IMR-90 (cell line): ENCODE data around the gene PGD. TPM values are rescaled to one million over a fixed set of nuclear protein-coding genes. Genes with fewer than 3 reads are reported as not detected.

ENCODE experiments used
- ATAC-seq: fragments of 200-7000 bp; cut with Tn5 transposase; 2 replicates; pipeline ENCODE4 v1.9.1; 2020; ENCODE audit warnings: low read depth, mild to moderate bottlenecking, moderate library complexity
- BruUV-seq: library from RNA; stranded (reverse); fragments of 400-500 nt; replicated peaks from 2 replicates; lab custom pipeline; 2021; lab: Mats Ljungman, UMichigan
- CTCF ChIA-PET: fragments of 300-600 bp; formaldehyde crosslinking; extraction: SDS; loops from one replicate; lab custom pipeline; 2021; ENCODE audit warnings: antibody characterized with exemption; lab: Yijun Ruan, JAX
- POLR2A ChIA-PET: fragments of 300-600 bp; sonication (Branson Sonifier 250); formaldehyde crosslinking; loops from one replicate; lab custom pipeline; 2022; ENCODE audit warnings: antibody characterized with exemption; ENCODE audit not compliant: unreplicated experiment; lab: Charles Lee
- DNase-seq: peaks from one replicate; pipeline ENCODE4 v3.0.0; 2013
- H2AFZ ChIP-seq: replicated peaks from 2 replicates; pipeline ENCODE3; 2013; ENCODE audit warnings: low read length, mild to moderate bottlenecking; ENCODE audit not compliant: poor library complexity
- H2AK5ac ChIP-seq: 2 replicates; pipeline ENCODE4 v1.6.1; 2013; ENCODE audit warnings: low read depth, low read length, inconsistent platforms
- H2AK9ac ChIP-seq: replicated peaks from 2 replicates; pipeline ENCODE3; 2013; ENCODE audit warnings: mild to moderate bottlenecking, low read depth, low read length, moderate library complexity; ENCODE audit not compliant: poor library complexity
- H2BK120ac ChIP-seq: 2 replicates; pipeline ENCODE4 v1.6.1; 2013; ENCODE audit warnings: low read depth, low read length, inconsistent platforms
- H2BK15ac ChIP-seq: 3 replicates; pipeline ENCODE4 v1.6.1; 2013; ENCODE audit warnings: low read depth, low read length, inconsistent platforms
- H2BK20ac ChIP-seq: 2 replicates; pipeline ENCODE4 v1.6.1; 2013; ENCODE audit warnings: low read depth, mild to moderate bottlenecking, inconsistent platforms, low read length, moderate library complexity
- H2BK5ac ChIP-seq: 2 replicates; pipeline ENCODE4 v1.6.1; 2013; ENCODE audit warnings: mild to moderate bottlenecking, low read depth, low read length, inconsistent platforms; ENCODE audit not compliant: poor library complexity, severe bottlenecking
- H3K14ac ChIP-seq: replicated peaks from 2 replicates; pipeline ENCODE4 v1.6.1; 2013; ENCODE audit warnings: low read depth, low read length, inconsistent platforms
- H3K18ac ChIP-seq: 2 replicates; pipeline ENCODE4 v1.6.1; 2013; ENCODE audit warnings: low read depth, low read length, control low read depth
- H3K23ac ChIP-seq: 2 replicates; pipeline ENCODE4 v1.6.1; 2013; ENCODE audit warnings: low read depth, low read length, inconsistent platforms
- H3K27ac ChIP-seq: 2 replicates; pipeline ENCODE4 v1.5.1; 2013; ENCODE audit warnings: mild to moderate bottlenecking, control low read depth, low read length; ENCODE audit not compliant: insufficient read depth
- H3K27me3 ChIP-seq: 2 replicates; pipeline ENCODE4 v1.6.1; 2013; ENCODE audit warnings: low read length; ENCODE audit not compliant: control insufficient read depth, insufficient read depth
- H3K36me3 ChIP-seq: 2 replicates; pipeline ENCODE4 v1.6.1; 2013; ENCODE audit warnings: low read length, mixed read lengths; ENCODE audit not compliant: control insufficient read depth, insufficient read depth
- H3K4ac ChIP-seq: 2 replicates; pipeline ENCODE4 v1.6.1; 2013; ENCODE audit warnings: low read depth, low read length, inconsistent platforms
- H3K4me1 ChIP-seq: 2 replicates; pipeline ENCODE4 v1.6.1; 2013; ENCODE audit warnings: low read length, mixed read lengths; ENCODE audit not compliant: control insufficient read depth, insufficient read depth
- H3K4me2 ChIP-seq: 2 replicates; pipeline ENCODE4 v1.6.1; 2013; ENCODE audit warnings: low read depth, mild to moderate bottlenecking, control low read depth, low read length, moderate library complexity
- H3K4me3 ChIP-seq: 2 replicates; pipeline ENCODE4 v1.5.1; 2013; ENCODE audit warnings: low read depth, mild to moderate bottlenecking, control low read depth, low read length, moderate library complexity; ENCODE audit not compliant: insufficient read depth
- H3K56ac ChIP-seq: 2 replicates; pipeline ENCODE4 v1.6.1; 2013; ENCODE audit warnings: low read length, inconsistent platforms; ENCODE audit not compliant: insufficient read depth; ENCODE audit errors: extremely low read depth
- H3K79me1 ChIP-seq, 2 experiments: 2 replicates each; pipeline ENCODE4 v1.6.1; 2013; ENCODE audit warnings: low read length in 2 of 2, inconsistent platforms in 1 of 2, low read depth in 1 of 2
- H3K9ac ChIP-seq: 2 replicates; pipeline ENCODE4 v1.6.1; 2013; ENCODE audit warnings: low read depth, low read length, control low read depth
- H3K9me1 ChIP-seq: 2 replicates; pipeline ENCODE4 v1.6.1; 2013; ENCODE audit warnings: low read length, inconsistent platforms; ENCODE audit not compliant: insufficient read depth
- H3K9me3 ChIP-seq: 2 replicates; pipeline ENCODE4 v1.6.1; 2013; ENCODE audit warnings: low read length; ENCODE audit not compliant: control insufficient read depth, insufficient read depth
- H4K20me1 ChIP-seq: 2 replicates; pipeline ENCODE4 v1.6.1; 2013; ENCODE audit warnings: low read length, inconsistent platforms; ENCODE audit not compliant: insufficient read depth
- H4K5ac ChIP-seq: 2 replicates; pipeline ENCODE4 v1.6.1; 2013; ENCODE audit warnings: mild to moderate bottlenecking, low read depth, low read length, control low read depth
- H4K8ac ChIP-seq, 2 experiments: 2 replicates each; pipeline ENCODE4 v1.6.1; 2013; ENCODE audit warnings: low read depth in 2 of 2, low read length in 2 of 2, control low read depth in 1 of 2, inconsistent platforms in 1 of 2
- H4K91ac ChIP-seq: 2 replicates; pipeline ENCODE4 v1.6.1; 2013; ENCODE audit warnings: low read depth, low read length, inconsistent platforms; ENCODE audit not compliant: insufficient read depth
- BHLHE40 ChIP-seq: fragments of 150-350 bp; IDR thresholded peaks from 2 replicates; pipeline ENCODE4 v1.6.1; 2016; ENCODE audit warnings: mild to moderate bottlenecking, low read depth, low read length
- CEBPB ChIP-seq: IDR thresholded peaks from 2 replicates; pipeline ENCODE4 v1.6.1; 2012; ENCODE audit warnings: low read depth, low read length, improper control_type of control experiment
- CHD1 ChIP-seq: IDR thresholded peaks from 2 replicates; pipeline ENCODE4 v1.6.1; 2012; ENCODE audit warnings: low read depth, low read length, improper control_type of control experiment
- FOS ChIP-seq: fragments of 150-350 bp; IDR thresholded peaks from 2 replicates; pipeline ENCODE4 v1.6.1; 2016; ENCODE audit warnings: low read depth, low read length
- MAFK ChIP-seq: IDR thresholded peaks from 2 replicates; pipeline ENCODE4 v1.6.1; 2012; ENCODE audit warnings: low read depth, low read length, improper control_type of control experiment
- MAZ ChIP-seq: IDR thresholded peaks from 2 replicates; pipeline ENCODE4 v1.6.1; 2012; ENCODE audit warnings: low read depth, mild to moderate bottlenecking, low read length, improper control_type of control experiment, moderate library complexity, borderline replicate concordance
- MXI1 ChIP-seq: IDR thresholded peaks from 2 replicates; pipeline ENCODE4 v1.6.1; 2012; ENCODE audit warnings: low read depth, mild to moderate bottlenecking, low read length, moderate library complexity, borderline replicate concordance
- RAD21 ChIP-seq: IDR thresholded peaks from 2 replicates; pipeline ENCODE4 v1.6.1; 2012; ENCODE audit warnings: low read length, improper control_type of control experiment
- RCOR1 ChIP-seq: IDR thresholded peaks from 2 replicates; pipeline ENCODE4 v1.6.1; 2012; ENCODE audit warnings: mild to moderate bottlenecking, low read length, improper control_type of control experiment; ENCODE audit not compliant: insufficient replicate concordance
- RFX5 ChIP-seq: IDR thresholded peaks from 2 replicates; pipeline ENCODE4 v1.8.0; 2012; ENCODE audit warnings: low read depth, mild to moderate bottlenecking, low read length, moderate library complexity
- SMC3 ChIP-seq: fragments of 150-350 bp; IDR thresholded peaks from 2 replicates; pipeline ENCODE4 v1.6.1; 2016; ENCODE audit warnings: low read depth, mild to moderate bottlenecking, antibody characterized with exemption, low read length, moderate library complexity
- WGBS, 2 experiments: methylation state at CpG; one replicate each; pipeline versions ENCODE4 v1.1.5 to v1.1.7; 2013; ENCODE audit warnings: missing lambda C conversion rate in 2 of 2; ENCODE audit not compliant: insufficient read length in 1 of 2; ENCODE audit errors: extremely low coverage in 2 of 2; 5-methylcytosine and 5-hydroxymethylcytosine counted together
- dilution Hi-C: fragments of 300-500 bp; cut with HindIII; formaldehyde crosslinking; loops from one replicate; pipeline ENCODE4 v1.14.3; 2018; ENCODE audit warnings: low sequenced_read_pairs; ENCODE audit not compliant: unreplicated experiment
- in situ Hi-C: fragments of 300-500 bp; cut with MboI; formaldehyde crosslinking; loops from 3 replicates; pipeline ENCODE4 v1.14.3; 2019; ENCODE audit warnings: low sequenced_read_pairs, inconsistent platforms, mixed read lengths
- intact Hi-C: fragments of 100-400 bp; cut with micrococcal nuclease; formaldehyde crosslinking; loops from 2 replicates; pipeline ENCODE4 v1.10.0; 2022
- polyA plus RNA-seq, 3 experiments: library from polyadenylated mRNA; depleted of rRNA; stranded (reverse); fragments of >200 nt; gene quantifications; 2 replicates each; pipeline ENCODE4 v1.2.3, GENCODE V29; 2012; ENCODE audit warnings: low replicate concordance in 1 of 3
- total RNA-seq: library from RNA; depleted of rRNA; stranded (reverse); fragments of >200 nt; gene quantifications from 2 replicates; pipeline ENCODE4 v1.2.3, GENCODE V29; 2012

The PGD gene
- total and polyA plus RNA-seq, 2 of the 4 experiments (the other 2 are of a cell fraction) = 118 to 216 TPM

GRCh38 chr1:10368194-10368593, 30.7 kb upstream of the PGD start:
- no peak overlapping the region for H3K4me2 ChIP-seq
- no peak overlapping the region for H3K23ac ChIP-seq
- no peak overlapping the region for H3K4me3 ChIP-seq
- H2AK5ac ChIP-seq = no peak overlapping the region
- H3K4ac ChIP-seq = no peak overlapping the region
- H4K20me1 ChIP-seq = no peaks in the 10 kb centered on the region
- H3K56ac ChIP-seq = no peak overlapping the region
- BruUV-seq = no TSS peak
- no peak overlapping the region for H4K8ac ChIP-seq
- H3K79me1 ChIP-seq = no peaks in the 10 kb centered on the region
- no peak overlapping the region for H2AFZ ChIP-seq
- no peak overlapping the region for H3K18ac ChIP-seq
- H4K5ac ChIP-seq = no peak overlapping the region
- no peaks in the 10 kb centered on the region for H3K27me3 ChIP-seq
- H3K27ac ChIP-seq = no peak overlapping the region
- no peak overlapping the region for H4K91ac ChIP-seq
- ChIA-PET CTCF (interaction anchor here (0.6 kb wide), 1 partner anchor 414 kb away, joined by 5 read pairs; no protein-coding TSS in a partner anchor), POLR2A (no interaction called here)
- in situ Hi-C loops (no loop called here), intact Hi-C loops (no loop called here), dilution Hi-C loops (no loop called here)
- no peak overlapping the region for H3K9ac ChIP-seq
- TF ChIP-seq CHD1 (no peak), BHLHE40 (no peak), SMC3 (no peak), MAFK (no peak), RCOR1 (no peak), RFX5 (no peak), MXI1 (no peak), FOS (no peak), CEBPB (no peak), RAD21 (no peak), MAZ (no peak)
- H2BK120ac ChIP-seq = no peak overlapping the region
- H3K9me3 ChIP-seq = no peaks in the 10 kb centered on the region
- H3K4me1 ChIP-seq = no peaks in the 10 kb centered on the region
- no peak for DNase-seq
- ATAC-seq = no peak
- WGBS, 2 experiments = no CpG with 5 or more reads among the region's 6 CpGs
- peaks cover 17% of the 10 kb centered on the region for H3K36me3 ChIP-seq
- H3K14ac ChIP-seq = no peak overlapping the region
- no peak overlapping the region for H2BK5ac ChIP-seq
- H2AK9ac ChIP-seq = no peak overlapping the region
- H2BK15ac ChIP-seq = no peak overlapping the region
- no peak overlapping the region for H2BK20ac ChIP-seq
- H3K9me1 ChIP-seq = 0 out of 2 replicates have a peak, but pooled peaks cover 3% of the 10 kb centered on the region
